ENCODE results near the gene POLE4.

GRCh38 chr2:74958274-74959105 lies at the start of gene POLE4:
- TF ChIP-seq TAF1 (IDR thresholded peaks at IDR 0.05; ENCODE audit: low read depth, low read length) (peak; percentile 82), POLR2A (IDR thresholded peaks at IDR 0.05; ENCODE audit: low read depth, low read length) (peak; percentile 92), PAX5 (IDR thresholded peaks at IDR 0.05; ENCODE audit: insufficient read depth, low read length, severe bottlenecking) (no peak)
